ENCODE results near the gene FAM163B.

Gene FAM163B

GRCh38 chr9:133557581-133557980, 51.6 kb downstream of the FAM163B start:
- no peak for ATAC-seq
- TF ChIP-seq CREB5 (CRISPR knock-in tag; IDR thresholded peaks at IDR 0.05; ENCODE audit: low read depth) (no peak), ZNF565 (CRISPR knock-in tag; conservative IDR thresholded peaks at IDR 0.05; ENCODE audit: low read depth) (no peak), TOX (CRISPR knock-in tag; IDR thresholded peaks at IDR 0.05; ENCODE audit: borderline replicate concordance) (no peak), ZNF70 (CRISPR knock-in tag; IDR thresholded peaks at IDR 0.05) (no peak), CSDC2 (CRISPR knock-in tag; IDR thresholded peaks at IDR 0.05) (no peak), POU6F1 (CRISPR knock-in tag; IDR thresholded peaks at IDR 0.05; ENCODE audit: borderline replicate concordance, low read depth) (no peak), RARB (CRISPR knock-in tag; IDR thresholded peaks at IDR 0.05) (no peak), ZFP30 (CRISPR knock-in tag; IDR thresholded peaks at IDR 0.05) (no peak), TCF4 (CRISPR knock-in tag; IDR thresholded peaks at IDR 0.05; ENCODE audit: borderline replicate concordance) (no peak), PATZ1 (CRISPR knock-in tag; IDR thresholded peaks at IDR 0.05; ENCODE audit: borderline replicate concordance) (no peak), GLIS3 (CRISPR knock-in tag; IDR thresholded peaks at IDR 0.05) (no peak), SNAI2 (CRISPR knock-in tag; IDR thresholded peaks at IDR 0.05) (no peak), BACH2 (CRISPR knock-in tag; IDR thresholded peaks at IDR 0.05; ENCODE audit: borderline replicate concordance) (no peak), ESRRG (CRISPR knock-in tag; IDR thresholded peaks at IDR 0.05) (no peak), ARNTL (CRISPR knock-in tag; IDR thresholded peaks at IDR 0.05; ENCODE audit: borderline replicate concordance, low read depth) (no peak)

GRCh38 chr9:133556354-133556753, 52.8 kb downstream of the FAM163B start:
- no peak for ATAC-seq
- TF ChIP-seq ISL1 (CRISPR knock-in tag; IDR thresholded peaks at IDR 0.05): no peak
- no peak for TF ChIP-seq POU6F1 (CRISPR knock-in tag; IDR thresholded peaks at IDR 0.05; ENCODE audit: borderline replicate concordance, low read depth)
- no peak for TF ChIP-seq SNAI2 (CRISPR knock-in tag; IDR thresholded peaks at IDR 0.05)
- no peak for TF ChIP-seq ZNF70 (CRISPR knock-in tag; IDR thresholded peaks at IDR 0.05)
- TF ChIP-seq OSR1 (CRISPR knock-in tag; IDR thresholded peaks at IDR 0.05): no peak
- no peak for TF ChIP-seq BACH2 (CRISPR knock-in tag; IDR thresholded peaks at IDR 0.05; ENCODE audit: borderline replicate concordance)
- TF ChIP-seq ZNF565 (CRISPR knock-in tag; conservative IDR thresholded peaks at IDR 0.05; ENCODE audit: low read depth): no peak
- TF ChIP-seq ZNF8 (CRISPR knock-in tag; IDR thresholded peaks at IDR 0.05): no peak
- no peak for TF ChIP-seq CSDC2 (CRISPR knock-in tag; IDR thresholded peaks at IDR 0.05)
- no peak for TF ChIP-seq GLIS3 (CRISPR knock-in tag; IDR thresholded peaks at IDR 0.05)
- no peak for TF ChIP-seq CSRNP3 (CRISPR knock-in tag; IDR thresholded peaks at IDR 0.05)
- no peak for TF ChIP-seq PPARA (CRISPR knock-in tag; IDR thresholded peaks at IDR 0.05; ENCODE audit: borderline replicate concordance)
- TF ChIP-seq ESRRG (CRISPR knock-in tag; IDR thresholded peaks at IDR 0.05): no peak
- TF ChIP-seq ARNTL (CRISPR knock-in tag; IDR thresholded peaks at IDR 0.05; ENCODE audit: borderline replicate concordance, low read depth): no peak
- no peak for TF ChIP-seq PATZ1 (CRISPR knock-in tag; IDR thresholded peaks at IDR 0.05; ENCODE audit: borderline replicate concordance)
- no peak for TF ChIP-seq TCF4 (CRISPR knock-in tag; IDR thresholded peaks at IDR 0.05; ENCODE audit: borderline replicate concordance)
- TF ChIP-seq ZFP30 (CRISPR knock-in tag; IDR thresholded peaks at IDR 0.05): no peak
- TF ChIP-seq CREB5 (CRISPR knock-in tag; IDR thresholded peaks at IDR 0.05; ENCODE audit: low read depth): no peak
